ENCODE data around the gene CRB2.

The CRB2 gene

GRCh38 chr9:123355761-123356431 is at the start of gene CRB2:
Gene CRB2, plus strand, starts transcription at chr9:123356197. Its CDS starts 64 bp downstream, at chr9:123356261.
- DNase-seq, result no peak

GRCh38 chr9:123309611-123310010 is 46.4 kb upstream of the CRB2 start:
- no peak for DNase-seq

DNA sequence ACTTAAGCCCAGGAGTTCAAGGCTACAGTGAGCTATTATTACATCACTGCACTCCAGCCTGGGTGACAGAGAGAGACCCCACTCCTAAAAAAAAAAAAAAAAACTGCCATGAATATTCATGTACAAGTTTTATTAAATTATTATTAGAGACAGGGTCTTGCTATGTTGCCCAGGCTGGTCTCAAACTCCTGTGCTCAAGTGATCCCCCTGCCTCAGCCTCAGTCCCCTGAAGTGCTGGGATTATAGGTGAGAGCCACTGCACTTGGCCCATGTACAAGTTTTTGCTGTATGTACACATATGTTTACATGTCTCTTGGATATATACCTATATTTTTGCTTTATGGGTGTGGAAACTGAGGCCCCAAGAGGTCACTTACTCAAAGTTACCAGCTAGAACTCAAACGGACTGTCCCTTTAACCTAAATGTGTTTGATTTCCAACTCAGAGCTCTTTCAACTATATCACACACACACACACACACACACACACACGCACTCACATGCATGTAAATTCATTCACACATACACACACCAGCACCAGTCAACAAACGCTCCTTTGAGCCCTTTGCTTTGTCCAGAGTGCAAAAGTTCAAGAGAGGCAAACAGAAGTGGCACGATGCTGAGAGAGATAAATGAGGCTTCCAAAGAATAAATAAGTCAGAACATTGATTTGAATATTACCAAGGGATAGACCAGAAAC is 45.3 kb upstream of the CRB2 start:
- no peak for DNase-seq

- no peak for DNase-seq
Measured at GRCh38 chr9:123311250-123311752, 44.7 kb upstream of the CRB2 start.

- no peak for DNase-seq
Measured at GRCh38 chr9:123312306-123312877, 43.6 kb upstream of the CRB2 start.

DNA sequence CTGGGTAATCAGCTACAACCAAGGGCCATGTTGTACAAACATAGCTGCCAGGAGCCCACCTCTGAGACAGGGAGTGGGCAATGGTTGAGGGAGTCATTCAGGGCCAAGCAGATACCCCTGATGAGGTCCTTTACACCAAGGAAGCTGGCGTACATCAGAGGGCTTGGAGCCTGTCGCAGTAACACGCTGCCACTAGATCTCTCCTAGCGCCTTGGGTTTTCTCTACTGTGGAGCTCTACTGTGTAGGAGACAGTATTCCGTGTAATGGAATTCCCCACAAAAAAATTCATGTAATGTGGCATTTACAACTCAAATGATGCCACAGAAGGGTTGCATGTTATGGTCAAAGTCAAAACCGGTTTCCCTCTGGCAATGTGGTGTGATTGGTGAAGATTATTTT is 41.4 kb upstream of the CRB2 start:
- no peak for DNase-seq

DNA sequence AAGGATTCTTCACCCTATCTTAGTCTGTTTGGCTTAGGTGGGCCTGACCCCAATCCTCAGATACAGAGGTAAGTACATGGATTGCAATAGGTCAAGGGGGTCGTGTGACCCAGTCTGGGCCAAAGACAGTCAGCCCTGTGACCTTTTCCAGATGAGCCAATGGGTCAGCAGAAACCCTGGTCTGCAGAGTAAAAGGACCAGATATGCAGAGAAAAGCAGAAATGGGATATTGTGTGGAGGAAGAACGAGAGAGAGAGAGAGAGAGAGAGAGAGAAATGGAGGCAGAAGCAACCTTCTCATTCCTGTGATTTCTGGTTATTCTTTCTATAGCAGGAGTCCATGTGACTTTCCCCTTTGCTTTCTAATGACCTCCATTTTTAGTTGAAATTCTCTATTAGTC is 40.4 kb upstream of the CRB2 start:
- no peak for DNase-seq

DNA sequence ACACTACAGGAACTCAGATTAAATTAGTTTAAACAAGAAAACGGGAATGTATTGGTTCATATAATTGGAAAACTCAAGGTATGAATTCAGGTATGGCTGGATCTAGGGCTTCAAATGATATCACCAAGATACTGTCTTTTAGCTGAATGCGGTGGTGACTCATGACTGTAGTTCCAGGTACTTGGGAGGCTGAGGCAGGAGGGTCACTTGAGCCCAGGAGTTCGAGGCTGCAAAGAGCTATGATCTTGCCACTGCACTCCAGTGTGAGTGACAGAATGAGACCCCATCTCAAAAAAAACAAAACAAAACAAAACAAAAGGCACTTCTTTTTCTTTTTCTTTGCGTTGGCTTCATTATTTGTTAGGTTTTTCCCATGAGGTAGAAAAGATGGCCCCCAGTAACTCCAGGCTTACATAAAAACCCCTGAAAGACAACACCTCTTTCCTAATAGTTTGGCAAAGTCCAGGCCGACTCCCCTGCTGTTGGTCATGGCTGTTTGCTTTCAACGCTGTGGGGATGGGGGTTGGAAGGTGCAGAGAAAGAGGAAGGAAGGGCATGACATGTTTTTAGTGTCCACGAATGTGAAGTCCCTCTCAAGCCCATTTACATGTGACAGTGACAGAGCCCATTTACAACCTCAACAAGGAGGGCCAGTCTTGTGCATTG is 39.8 kb upstream of the CRB2 start:
- DNase-seq, result no peak

- no peak for DNase-seq
Measured at GRCh38 chr9:123318202-123318601, 37.8 kb upstream of the CRB2 start.

DNA sequence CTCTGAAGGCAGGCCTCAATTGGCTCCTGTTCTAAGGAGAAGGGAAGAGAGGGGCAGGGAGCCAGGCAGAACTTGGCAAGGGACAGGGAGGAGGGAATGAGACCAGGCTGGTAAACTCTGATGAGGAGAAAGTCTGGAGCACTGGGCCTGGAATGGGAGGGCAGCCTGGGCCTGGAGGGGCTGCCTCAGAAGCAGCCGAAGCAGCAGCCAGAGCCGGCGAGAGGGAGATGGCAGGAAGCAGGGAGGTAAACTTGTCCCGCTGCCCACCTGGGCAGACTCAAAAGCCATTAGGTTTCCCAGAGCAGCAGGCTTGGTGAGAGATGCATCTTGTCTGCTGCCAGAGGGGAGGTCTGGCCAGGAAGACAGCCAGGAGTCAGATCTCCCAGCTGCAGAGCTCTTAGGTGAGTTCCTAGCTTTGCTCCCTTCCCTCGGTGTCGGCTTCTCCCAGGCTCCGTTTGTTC is 37.0 kb upstream of the CRB2 start:
- DNase-seq, result no peak

DNA sequence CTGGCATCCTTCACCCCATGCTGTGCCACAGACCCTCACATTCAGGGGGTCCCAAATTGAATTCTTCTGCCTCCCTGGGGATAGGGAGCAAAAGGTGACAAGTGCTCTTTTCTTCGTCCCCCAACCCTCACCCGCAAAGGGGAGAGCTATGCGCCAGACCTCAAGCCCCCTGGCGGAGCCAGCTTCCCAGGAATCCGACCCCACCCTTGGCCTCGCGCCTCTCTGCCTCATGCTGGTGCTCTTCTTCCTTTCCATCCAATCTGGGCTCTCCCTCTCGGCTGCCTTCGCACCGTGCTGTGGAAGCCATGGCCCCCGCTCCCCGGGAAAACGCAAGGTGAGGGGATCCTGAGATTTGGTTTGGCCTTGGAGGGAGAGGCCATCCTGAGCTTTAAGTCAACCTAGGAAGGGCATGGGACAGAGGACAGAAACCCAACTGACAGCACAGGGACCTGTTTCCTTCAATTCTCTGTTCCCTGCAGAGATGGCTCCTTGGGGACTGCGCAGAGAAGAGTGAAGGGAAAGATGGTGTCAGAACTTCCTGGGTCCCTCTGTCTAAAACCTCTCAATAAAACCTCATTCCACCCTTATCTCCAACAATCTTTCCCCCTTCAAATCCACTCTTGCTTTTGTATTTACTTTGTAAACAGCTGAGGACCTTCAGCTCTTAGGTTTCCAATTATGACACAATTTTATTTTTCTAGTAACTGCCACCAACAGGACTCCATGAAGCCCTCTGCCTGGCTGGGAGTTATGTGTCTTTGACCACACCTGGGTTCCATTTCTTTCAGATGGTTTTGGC is 36.3 kb upstream of the CRB2 start:
- no peak for DNase-seq

GRCh38 chr9:123320814-123321213 is 35.2 kb upstream of the CRB2 start:
- DNase-seq, result no peak

DNA sequence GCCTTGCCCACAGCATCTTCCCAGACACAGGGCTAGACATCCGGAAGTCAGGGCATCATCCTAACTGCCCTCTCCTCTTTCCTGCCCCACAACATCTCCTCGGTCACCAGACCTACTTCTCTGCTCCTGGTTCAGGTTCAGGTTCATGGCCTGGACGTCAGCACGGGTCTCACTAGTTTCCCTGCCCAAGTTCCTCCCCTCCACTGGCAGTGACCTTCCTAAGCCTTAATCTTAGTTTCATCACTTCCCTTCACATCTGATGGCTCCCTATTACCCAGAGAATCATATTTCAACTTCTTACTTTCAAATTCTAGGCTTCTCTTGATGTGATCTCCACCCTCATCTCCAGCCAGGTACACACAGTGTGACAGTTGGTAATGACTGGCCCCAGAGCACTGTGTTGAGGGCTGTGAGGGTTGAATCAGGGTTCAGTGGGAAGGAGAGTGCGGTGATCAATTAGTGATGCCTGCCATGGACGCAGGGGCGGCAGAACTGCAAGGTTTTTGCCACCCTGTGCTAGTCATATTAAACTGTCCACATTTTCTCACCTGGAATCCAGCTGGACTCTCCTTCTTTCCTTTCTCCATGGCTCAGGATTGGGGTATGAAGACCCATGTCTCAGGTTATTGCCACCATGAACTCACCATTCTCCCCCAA is 34.3 kb upstream of the CRB2 start:
- no peak for DNase-seq

DNA sequence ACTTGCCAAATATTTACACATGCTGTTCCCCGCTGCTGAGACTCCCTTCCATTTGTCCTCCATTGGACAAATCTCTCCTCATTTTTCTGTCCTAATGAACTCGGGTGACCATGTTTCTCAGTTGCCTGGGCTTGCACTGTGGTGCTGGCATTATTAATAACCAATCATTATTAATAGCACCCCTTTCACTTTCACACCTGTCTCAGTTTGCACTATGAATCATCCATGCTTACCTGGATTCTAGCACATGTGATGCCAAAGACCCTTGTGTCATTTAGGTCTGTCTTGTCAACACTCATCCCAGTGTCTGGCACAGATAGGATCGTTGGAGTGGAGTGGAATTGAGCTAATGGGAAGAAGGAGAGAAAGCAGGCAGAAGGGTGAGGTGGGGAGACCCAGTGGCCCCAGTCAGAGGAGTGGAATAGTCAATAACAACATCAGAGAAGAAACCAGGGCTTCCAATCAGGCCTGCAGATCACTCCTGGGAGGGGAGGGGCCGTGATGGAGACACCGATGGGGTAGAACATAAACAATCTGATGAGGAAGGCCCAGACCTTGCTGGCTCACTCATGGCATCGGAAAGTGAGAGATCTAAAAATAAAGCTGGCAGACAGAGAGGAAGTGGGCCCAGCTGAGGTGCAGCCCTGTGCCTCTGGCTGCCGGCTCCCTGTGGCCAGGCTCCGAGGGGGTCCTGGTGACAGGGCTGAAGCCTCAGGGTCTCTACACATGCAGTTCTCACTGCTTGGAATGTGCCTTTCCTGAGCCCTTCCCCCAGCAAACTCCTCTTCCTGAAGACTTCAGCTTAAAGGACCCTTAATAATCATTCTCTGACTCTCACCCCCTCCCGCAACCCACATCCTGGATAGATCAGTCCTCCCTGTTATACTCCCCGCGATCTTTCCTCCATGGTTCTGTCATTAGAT is 33.5 kb upstream of the CRB2 start:
- no peak for DNase-seq

DNA sequence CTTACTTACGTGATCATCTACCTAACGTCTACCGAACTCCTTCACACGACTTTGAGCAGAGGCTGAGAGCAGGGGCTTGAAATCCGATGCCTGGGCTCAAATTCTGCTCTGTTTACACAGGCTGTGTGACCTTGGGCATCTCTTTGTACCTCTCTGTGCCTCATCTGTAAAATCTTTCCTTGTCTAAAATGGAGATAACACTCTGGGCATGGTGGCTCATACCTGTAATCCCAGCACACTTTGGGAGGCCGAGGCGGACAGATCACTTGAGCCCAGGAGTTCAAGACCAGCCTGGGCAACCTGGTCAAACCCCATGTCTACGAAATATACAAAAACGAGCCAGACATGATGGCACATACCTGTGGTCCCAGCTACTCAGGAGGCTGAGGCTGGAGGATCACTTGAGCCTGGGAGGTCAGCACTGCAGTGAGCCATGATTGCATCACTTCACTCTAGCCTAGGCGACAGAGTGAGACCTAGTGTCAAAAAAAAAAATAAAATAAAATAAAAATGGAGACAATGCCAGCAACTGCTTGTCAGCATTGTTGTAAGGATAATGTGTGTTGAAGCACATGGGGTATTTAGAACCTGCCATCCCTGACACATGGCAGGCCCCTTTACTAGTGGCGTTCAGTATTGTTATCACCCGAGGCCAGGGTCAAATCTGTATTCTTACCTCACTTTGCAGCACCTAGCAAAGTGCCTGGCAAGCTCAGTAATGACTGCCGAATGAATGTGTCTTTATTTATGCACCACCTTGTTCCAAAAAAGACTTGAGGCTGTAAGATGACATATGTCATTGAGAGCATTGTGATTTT is 32.6 kb upstream of the CRB2 start:
- DNase-seq, result no peak

DNA sequence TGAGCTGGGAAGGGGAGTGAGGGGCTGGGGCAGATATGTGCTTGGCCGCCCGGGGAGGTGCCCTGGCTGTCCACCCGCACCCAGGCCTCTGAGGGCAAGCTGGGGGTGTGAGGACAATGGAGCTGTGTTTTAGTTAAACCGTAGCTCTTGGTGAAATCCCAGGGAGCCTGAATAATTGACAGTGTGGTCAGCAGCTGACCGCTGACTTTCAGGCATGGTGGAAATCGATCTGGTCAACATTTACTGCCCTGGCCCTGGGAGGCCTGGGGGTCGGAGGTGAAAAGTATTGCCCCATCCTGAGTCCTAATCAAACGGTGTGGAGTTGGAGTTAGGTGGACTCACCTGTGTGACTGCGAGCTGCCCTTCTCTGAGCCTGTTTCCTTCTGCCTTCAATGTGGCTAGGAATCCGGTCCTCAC is 31.2 kb upstream of the CRB2 start:
- DNase-seq, result no peak

GRCh38 chr9:123326187-123326586 is 29.8 kb upstream of the CRB2 start:
- no peak for DNase-seq

DNA sequence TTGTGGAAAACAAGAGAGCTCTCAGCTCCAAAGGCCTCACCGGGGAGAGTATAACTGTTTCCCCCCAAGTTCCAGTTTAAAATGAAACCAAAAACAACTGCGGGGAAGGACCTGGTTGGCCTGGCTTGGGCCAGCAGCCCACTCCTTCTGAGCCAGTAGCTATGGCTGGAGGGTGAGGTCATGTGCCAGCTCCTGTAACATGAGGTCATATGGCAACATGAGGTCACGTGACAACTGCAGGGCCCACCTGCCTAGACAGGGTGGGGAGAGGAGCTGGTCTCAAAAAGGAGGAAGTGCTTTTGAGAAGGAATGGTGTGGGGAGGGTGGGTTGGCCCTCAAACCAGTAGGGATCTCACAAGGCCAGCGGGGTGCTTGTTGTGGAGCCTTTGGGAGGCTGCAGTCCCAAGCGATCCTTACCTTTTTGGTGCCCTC is 29.3 kb upstream of the CRB2 start:
- no peak for DNase-seq

DNA sequence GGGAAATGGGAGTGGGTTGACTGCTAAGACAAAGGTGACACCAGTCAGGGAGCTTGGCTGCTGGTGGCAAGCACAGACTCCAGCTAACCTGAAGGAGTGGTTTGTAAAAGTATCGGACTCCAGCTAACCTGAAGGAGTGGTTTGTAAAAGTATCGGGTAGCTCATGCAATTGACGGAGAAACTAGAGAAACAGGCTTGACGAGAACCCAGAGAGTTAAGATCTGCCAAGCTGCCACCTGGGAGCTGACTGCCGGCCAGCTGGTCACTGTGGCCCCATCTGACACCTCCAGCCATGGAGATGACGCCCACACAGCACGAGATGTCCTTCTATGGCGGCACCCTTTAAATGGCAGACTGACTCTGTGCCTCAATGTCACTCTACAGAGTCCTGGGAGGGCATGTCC is 28.3 kb upstream of the CRB2 start:
- DNase-seq, result peak; percentile 78
